Skeletal muscle satellite cell (primary cell): ENCODE measurements around the gene PYM1.

Experiments used
- H3K27me3 ChIP-seq: 2 replicates; pipeline ENCODE4 v1.7.0; 2013; ENCODE audit warnings: low read length; ENCODE audit not compliant: control insufficient read depth, insufficient read depth
- H3K36me3 ChIP-seq: 2 replicates; pipeline ENCODE4 v1.7.0; 2013; ENCODE audit warnings: mild to moderate bottlenecking, control low read depth, low read length; ENCODE audit not compliant: insufficient read depth
- H3K4me1 ChIP-seq: 2 replicates; pipeline ENCODE4 v1.7.0; 2013; ENCODE audit warnings: low read length; ENCODE audit not compliant: control insufficient read depth, insufficient read depth
- H3K4me2 ChIP-seq: 2 replicates; pipeline ENCODE4 v1.7.0; 2013; ENCODE audit warnings: mild to moderate bottlenecking, low read length
- H3K4me3 ChIP-seq: 2 replicates; pipeline ENCODE4 v1.7.0; 2013; ENCODE audit warnings: low read length
- H3K9ac ChIP-seq: 2 replicates; pipeline ENCODE4 v1.7.0; 2013; ENCODE audit warnings: mild to moderate bottlenecking, low read depth, low read length, moderate library complexity
- H3K9me3 ChIP-seq: replicated peaks from 2 replicates; pipeline ENCODE4 v1.7.0; 2013; ENCODE audit warnings: mild to moderate bottlenecking, control low read depth, low read length

Gene PYM1

GRCh38 chr12:55965240-55965639 is 37.5 kb upstream of the PYM1 start:
- H3K4me1 ChIP-seq: peaks cover 13% of the 10 kb centered on the region
- no peak overlapping the region for H3K4me2 ChIP-seq
- H3K9me3 ChIP-seq: no peaks in the 10 kb centered on the region
- H3K9ac ChIP-seq: no peak overlapping the region
- no peak overlapping the region for H3K4me3 ChIP-seq
- no peaks in the 10 kb centered on the region for H3K27me3 ChIP-seq
- no peaks in the 10 kb centered on the region for H3K36me3 ChIP-seq

- no peak overlapping the region for H3K9ac ChIP-seq
- no peaks in the 10 kb centered on the region for H3K27me3 ChIP-seq
- no peaks in the 10 kb centered on the region for H3K36me3 ChIP-seq
- H3K4me1 ChIP-seq: peaks cover 13% of the 10 kb centered on the region
- no peaks in the 10 kb centered on the region for H3K9me3 ChIP-seq
- no peak overlapping the region for H3K4me3 ChIP-seq
- no peak overlapping the region for H3K4me2 ChIP-seq
These were observed 36.1 kb upstream of the PYM1 start for GRCh38 chr12:55963760-55964159.

GRCh38 chr12:55957106-55957859 is 29.6 kb upstream of the PYM1 start:
- Histone ChIP-seq H3K9ac (no peak overlapping the region), H3K36me3 (peaks cover 18% of the 10 kb centered on the region), H3K27me3 (peaks cover 4% of the 10 kb centered on the region), H3K4me3 (no peak overlapping the region), H3K4me2 (no peak overlapping the region), H3K4me1 (peaks cover 6% of the 10 kb centered on the region), H3K9me3 (no peaks in the 10 kb centered on the region)

GRCh38 chr12:55955800-55956508 is 28.3 kb upstream of the PYM1 start:
- H3K4me1 ChIP-seq: peaks cover 6% of the 10 kb centered on the region
- H3K36me3 ChIP-seq: peaks cover 31% of the 10 kb centered on the region

GRCh38 chr12:55955344-55955743 is 27.6 kb upstream of the PYM1 start:
- H3K36me3 ChIP-seq: peaks cover 33% of the 10 kb centered on the region
- no peaks in the 10 kb centered on the region for H3K9me3 ChIP-seq
- H3K4me2 ChIP-seq: no peak overlapping the region
- H3K9ac ChIP-seq: no peak overlapping the region
- H3K27me3 ChIP-seq: peaks cover 4% of the 10 kb centered on the region
- no peak overlapping the region for H3K4me3 ChIP-seq
- H3K4me1 ChIP-seq: peaks cover 6% of the 10 kb centered on the region

More at GRCh38 chr12:55955800-55956508, 28.3 kb upstream of the PYM1 start:
- Histone ChIP-seq H3K4me2 (no peak overlapping the region), H3K9ac (no peak overlapping the region), H3K4me3 (no peak overlapping the region), H3K27me3 (peaks cover 4% of the 10 kb centered on the region), H3K9me3 (no peaks in the 10 kb centered on the region)

GRCh38 chr12:55946553-55946952 is 18.9 kb upstream of the PYM1 start:
- Histone ChIP-seq H3K4me1 (no peaks in the 10 kb centered on the region), H3K27me3 (no peaks in the 10 kb centered on the region), H3K4me2 (no peak overlapping the region), H3K9ac (no peak overlapping the region), H3K4me3 (no peak overlapping the region), H3K36me3 (peaks cover 43% of the 10 kb centered on the region), H3K9me3 (no peaks in the 10 kb centered on the region)

GRCh38 chr12:55942577-55943136 is 15.0 kb upstream of the PYM1 start:
- no peak overlapping the region for H3K4me2 ChIP-seq
- no peak overlapping the region for H3K4me3 ChIP-seq
- no peak overlapping the region for H3K9ac ChIP-seq
- H3K36me3 ChIP-seq: peaks cover 56% of the 10 kb centered on the region
- no peaks in the 10 kb centered on the region for H3K9me3 ChIP-seq
- H3K4me1 ChIP-seq: peaks cover 15% of the 10 kb centered on the region
- no peaks in the 10 kb centered on the region for H3K27me3 ChIP-seq

GRCh38 chr12:55942055-55942454 is 14.4 kb upstream of the PYM1 start:
- Histone ChIP-seq H3K4me2 (no peak overlapping the region), H3K36me3 (peaks cover 56% of the 10 kb centered on the region), H3K4me1 (peaks cover 17% of the 10 kb centered on the region), H3K4me3 (no peak overlapping the region), H3K27me3 (no peaks in the 10 kb centered on the region), H3K9me3 (no peaks in the 10 kb centered on the region), H3K9ac (no peak overlapping the region)

- Histone ChIP-seq H3K9ac (no peak overlapping the region), H3K4me3 (no peak overlapping the region), H3K9me3 (no peaks in the 10 kb centered on the region), H3K36me3 (peaks cover 49% of the 10 kb centered on the region), H3K27me3 (no peaks in the 10 kb centered on the region), H3K4me1 (peaks cover 17% of the 10 kb centered on the region), H3K4me2 (peak overlapping the region; percentile 32)
These were observed 12.5 kb upstream of the PYM1 start for GRCh38 chr12:55940065-55940732.

GRCh38 chr12:55938826-55939501 is 11.3 kb upstream of the PYM1 start:
- Histone ChIP-seq H3K4me2 (no peak overlapping the region), H3K9ac (no peak overlapping the region), H3K27me3 (no peaks in the 10 kb centered on the region), H3K36me3 (peaks cover 40% of the 10 kb centered on the region), H3K9me3 (no peaks in the 10 kb centered on the region), H3K4me1 (peaks cover 20% of the 10 kb centered on the region), H3K4me3 (no peak overlapping the region)

GRCh38 chr12:55937981-55938380 is 10.3 kb upstream of the PYM1 start:
- Histone ChIP-seq H3K36me3 (peaks cover 35% of the 10 kb centered on the region), H3K4me2 (no peak overlapping the region), H3K4me3 (no peak overlapping the region), H3K9ac (peak overlapping the region; percentile 15), H3K9me3 (no peaks in the 10 kb centered on the region), H3K27me3 (no peaks in the 10 kb centered on the region), H3K4me1 (peaks cover 30% of the 10 kb centered on the region)
